Small intestine (tissue), 7 donors: ENCODE data around the gene GLRA3. TPM values are rescaled to one million over a fixed set of nuclear protein-coding genes. Genes with fewer than 3 reads are reported as not detected.
A peak's percentile ranks its signal among the peaks of the same experiment; 100 is the strongest.
"Not testable (repeated sequence)": the region's sequence is repeated elsewhere in the genome, so short reads cannot be mapped to it uniquely, and the experiment has no call there.

ENCODE experiments used
- DNase-seq, 2 donors: peaks; one replicate each; pipeline versions ENCODE4 v3.0.0 to v3.0.0-alpha.2; 2013
- FAIRE-seq: peaks from 2 replicates; lab custom pipeline; 2012; peaks lifted over from hg19 to GRCh38; lab: Jason Lieb, UNC
- H3K27ac ChIP-seq, 3 donors: one replicate each; pipeline ENCODE4 v1.5.1; 2013; ENCODE audit warnings: low read length in 2 of 3, mild to moderate bottlenecking in 2 of 3, control low read depth in 1 of 3, inconsistent platforms in 1 of 3, low read depth in 1 of 3, moderate library complexity in 1 of 3
- H3K27me3 ChIP-seq, 3 donors: one replicate each; pipeline ENCODE4 v1.6.1; 2013; ENCODE audit warnings: low read length in 3 of 3, inconsistent platforms in 1 of 3; ENCODE audit not compliant: control insufficient read depth in 3 of 3, insufficient read depth in 3 of 3
- H3K36me3 ChIP-seq, 3 donors: one replicate each; pipeline ENCODE4 v1.6.1; 2013; ENCODE audit warnings: low read length in 3 of 3, inconsistent platforms in 1 of 3, low read depth in 1 of 3, mild to moderate bottlenecking in 1 of 3, moderate library complexity in 1 of 3; ENCODE audit not compliant: control insufficient read depth in 3 of 3, insufficient read depth in 2 of 3
- H3K4me1 ChIP-seq, 3 donors: one replicate each; pipeline ENCODE4 v1.6.1; 2013; ENCODE audit warnings: low read length in 2 of 3, inconsistent platforms in 1 of 3, low read depth in 1 of 3, mild to moderate bottlenecking in 1 of 3, moderate library complexity in 1 of 3; ENCODE audit not compliant: control insufficient read depth in 3 of 3, insufficient read depth in 2 of 3
- H3K4me3 ChIP-seq, 3 donors: one replicate each; pipeline ENCODE4 v1.5.1; 2013; ENCODE audit warnings: low read length in 3 of 3, control low read depth in 1 of 3, inconsistent platforms in 1 of 3, low read depth in 1 of 3, mild to moderate bottlenecking in 1 of 3, moderate library complexity in 1 of 3
- H3K9me3 ChIP-seq, 2 donors: one replicate each; pipeline ENCODE4 v1.6.1; 2013; ENCODE audit warnings: low read depth in 1 of 2, low read length in 1 of 2; ENCODE audit not compliant: control insufficient read depth in 2 of 2, insufficient read depth in 1 of 2
- WGBS, 3 donors: extraction: QIAGEN DNeasy Blood & Tissue Kit; methylation state at CpG; one replicate each; pipeline ENCODE4 v1.1.7; 2013; 5-methylcytosine and 5-hydroxymethylcytosine counted together
- polyA plus RNA-seq, 4 donors: library from polyadenylated mRNA; stranded (reverse) in 3 of 4; unstranded in 1 of 4; fragments of 200-250 nt in 3 of 4; fragments of 120-200 nt in 1 of 4; gene quantifications; one replicate each; pipeline versions ENCODE4 v1.2.1 to v1.2.3, GENCODE V29; 2013
- donor health status: healthy with polysubstance abuse.
- donor health status: control.
- donor health status: control.
- donor health status: Bipolar disorder and iron deficiency.
- donor health status: healthy.

GLRA3 gene
- polyA plus RNA-seq, 4 donors, result 0.04 to 0.28 TPM; not detected in 2

DNA sequence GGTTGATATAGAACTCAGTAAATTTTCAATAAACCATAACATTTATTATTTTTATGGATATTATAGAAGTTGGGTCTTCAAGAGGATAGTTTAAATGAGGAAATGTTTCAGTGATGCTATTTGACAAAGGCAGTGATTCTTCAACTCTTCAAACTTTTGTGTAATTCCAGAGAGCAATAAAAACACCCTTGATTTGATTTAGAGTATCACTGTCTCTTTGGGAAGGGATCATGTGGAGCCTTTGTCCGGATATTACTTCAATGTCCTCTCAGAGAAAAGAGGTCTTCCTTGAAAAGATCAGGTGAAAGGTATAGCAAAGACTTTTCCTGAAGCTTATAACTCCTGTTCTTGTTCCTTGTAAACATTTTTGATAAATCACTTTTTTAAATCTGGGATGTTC, 23.3 kb downstream of the GLRA3 start:
- Histone ChIP-seq H3K9me3 (no peaks in the 10 kb centered on the region), H3K36me3 (no peaks in the 10 kb centered on the region), H3K27me3 (no peaks in the 10 kb centered on the region), H3K27ac (no peak overlapping the region), H3K4me3 (no peak overlapping the region), H3K4me1 (no peaks in the 10 kb centered on the region)
- no peak for FAIRE-seq
- DNase-seq, result no peak
- 72 to 100% (median 91%) methylated on average over 1 of the region's 1 CpG for WGBS, 3 donors

DNA sequence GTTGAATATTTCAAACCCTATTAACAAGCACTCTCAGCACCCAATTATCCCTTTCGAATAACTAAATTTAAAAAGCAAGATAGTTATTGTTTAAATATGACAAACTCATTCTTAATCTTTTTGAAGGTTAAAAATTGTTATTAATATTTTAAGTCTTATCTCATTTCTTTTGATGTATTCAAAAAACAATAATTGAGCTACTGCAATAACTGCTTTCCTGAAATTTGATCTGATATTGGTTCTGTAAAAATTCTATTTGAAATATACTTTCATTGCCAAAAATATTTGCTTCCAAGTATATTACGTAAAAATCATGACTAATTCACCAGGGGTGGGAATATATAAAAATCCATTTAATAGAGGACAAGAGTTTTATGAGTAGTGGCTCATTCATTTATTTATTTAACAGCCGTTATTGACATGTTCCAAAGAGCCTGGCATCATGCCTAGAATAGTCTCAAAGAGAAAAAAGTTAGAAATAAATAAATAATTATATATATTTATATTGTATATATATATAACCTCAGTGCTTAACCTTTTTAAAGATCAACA, 34.4 kb downstream of the GLRA3 start:
- no peaks in the 10 kb centered on the region for H3K4me1 ChIP-seq
- DNase-seq, result no peak
- H3K27me3 ChIP-seq, result no peaks in the 10 kb centered on the region
- H3K4me3 ChIP-seq, result no peak overlapping the region
- no peaks in the 10 kb centered on the region for H3K9me3 ChIP-seq
- WGBS, 3 donors, result 37 to 51% (median 39%) methylated on average over 3 of the region's 3 CpGs
- no peaks in the 10 kb centered on the region for H3K36me3 ChIP-seq
- no peak for FAIRE-seq
- no peak overlapping the region for H3K27ac ChIP-seq

DNA sequence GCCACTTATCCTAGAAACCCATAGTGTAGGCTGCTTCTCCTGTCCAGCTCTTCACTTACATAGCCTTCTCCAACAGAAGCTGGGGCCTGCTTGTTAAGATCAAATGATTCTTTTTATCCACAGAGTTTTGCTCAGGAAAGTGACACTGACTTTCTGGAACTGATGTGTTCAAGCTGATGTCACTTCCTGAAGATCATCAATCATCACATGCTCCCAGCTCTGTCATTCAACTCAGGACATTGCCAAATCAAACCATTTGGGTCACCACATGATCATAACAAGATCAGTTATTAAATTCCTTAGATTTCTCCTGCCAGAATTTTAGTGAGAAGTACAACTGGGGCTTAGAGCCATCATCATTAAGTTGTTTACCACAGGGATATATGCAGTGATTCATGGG, 39.4 kb downstream of the GLRA3 start:
- FAIRE-seq, result no peak
- H3K4me1 ChIP-seq, result no peaks in the 10 kb centered on the region
- no peaks in the 10 kb centered on the region for H3K27me3 ChIP-seq
- no peaks in the 10 kb centered on the region for H3K9me3 ChIP-seq
- no peak overlapping the region for H3K4me3 ChIP-seq
- H3K36me3 ChIP-seq, result no peaks in the 10 kb centered on the region
- H3K27ac ChIP-seq, result no peak overlapping the region
- no peak for DNase-seq

DNA sequence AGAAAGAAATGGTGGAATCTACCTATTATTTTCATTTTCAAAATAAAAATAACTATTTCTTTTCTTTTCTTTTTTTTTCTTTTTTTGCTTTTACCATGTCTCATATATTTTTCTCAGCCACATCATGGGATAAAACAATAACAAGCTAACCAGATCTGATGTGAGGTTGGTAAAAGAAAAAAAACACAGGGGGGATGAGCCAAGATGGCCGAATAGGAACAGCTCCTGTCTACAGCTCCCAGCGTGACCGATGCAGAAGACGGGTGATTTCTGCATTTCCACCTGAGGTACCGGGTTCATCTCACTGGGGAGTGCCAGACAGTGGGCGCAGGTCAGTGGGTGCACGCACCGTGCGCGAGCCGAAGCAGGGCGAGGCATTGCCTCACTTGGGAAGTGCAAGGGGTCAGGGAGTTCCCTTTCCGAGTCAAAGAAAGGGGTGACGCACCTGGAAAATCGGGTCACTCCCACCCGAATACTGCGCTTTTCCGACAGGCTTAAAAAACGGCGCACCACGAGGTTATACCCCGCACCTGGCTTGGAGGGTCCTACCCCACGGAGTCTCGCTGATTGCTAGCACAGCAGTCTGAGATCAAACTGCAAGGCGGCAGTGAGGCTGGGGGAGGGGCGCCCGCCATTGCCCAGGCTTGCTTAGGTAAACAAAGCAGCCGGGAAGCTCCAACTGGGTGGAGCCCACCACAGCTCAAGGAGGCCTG, 50.6 kb downstream of the GLRA3 start:
- H3K36me3 ChIP-seq, H3K9me3 ChIP-seq, DNase-seq, H3K27me3 ChIP-seq, H3K4me1 ChIP-seq, FAIRE-seq, H3K27ac ChIP-seq, H3K4me3 ChIP-seq: not testable (repeated sequence)
- WGBS, 3 donors, result 88 to 93% (median 88%) methylated on average over 17 to 25 of the region's 28 CpGs

DNA sequence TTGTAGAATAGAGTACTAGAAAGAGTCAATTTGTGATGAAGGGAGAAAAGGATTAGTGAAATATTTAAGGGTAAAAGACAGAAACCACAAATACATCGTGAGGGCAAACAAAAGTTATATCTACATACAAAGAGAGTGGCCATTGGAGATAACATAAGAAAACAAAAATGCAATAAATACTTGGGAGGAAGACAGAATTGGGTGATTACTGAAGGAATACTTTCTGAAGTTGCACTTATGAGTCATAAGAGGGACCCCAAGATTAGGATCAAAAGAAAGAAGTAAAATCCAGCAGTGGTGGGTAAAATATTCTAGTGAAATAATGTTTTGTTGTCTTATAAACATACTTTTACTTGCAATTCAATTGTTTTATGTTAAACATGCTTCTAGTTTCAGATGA, 53.7 kb downstream of the GLRA3 start:
- FAIRE-seq (no peak), DNase-seq (no peak)
- Histone ChIP-seq H3K27ac (no peak overlapping the region), H3K4me1 (no peaks in the 10 kb centered on the region), H3K27me3 (no peaks in the 10 kb centered on the region), H3K9me3 (no peaks in the 10 kb centered on the region), H3K4me3 (no peak overlapping the region), H3K36me3 (no peaks in the 10 kb centered on the region)
- 3 to 33% (median 9%) methylated on average over 1 of the region's 1 CpG for WGBS, 3 donors

DNA sequence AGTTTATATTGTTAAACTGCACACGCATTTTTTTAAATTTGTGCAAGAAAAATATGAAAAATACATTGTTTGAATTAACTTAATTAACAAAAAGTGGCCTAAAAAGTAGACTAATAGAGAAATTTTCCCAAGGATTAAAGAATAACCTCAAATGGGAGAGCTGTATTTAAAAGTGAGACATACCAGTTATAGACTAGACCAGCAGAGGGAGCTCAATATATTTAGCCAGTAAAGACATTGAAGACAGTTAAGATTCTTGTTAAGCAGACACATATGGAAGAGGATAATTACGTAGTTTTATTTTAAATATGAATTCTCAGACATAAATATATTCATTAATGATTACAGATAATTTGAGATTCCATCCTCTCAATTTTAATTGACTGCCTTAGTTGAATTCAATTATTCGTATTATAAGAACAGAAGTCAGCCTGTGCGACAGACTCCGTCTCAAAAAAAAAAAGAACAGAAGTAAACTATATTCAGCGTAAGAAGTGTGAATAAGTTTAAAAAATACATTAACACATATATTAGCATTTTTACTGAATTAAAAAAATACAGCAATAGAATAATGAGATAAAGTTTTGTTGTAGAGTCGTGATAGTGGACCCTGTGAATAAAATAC, 64.8 kb downstream of the GLRA3 start:
- no peaks in the 10 kb centered on the region for H3K27me3 ChIP-seq
- no peaks in the 10 kb centered on the region for H3K36me3 ChIP-seq
- no peak overlapping the region for H3K4me3 ChIP-seq
- DNase-seq (peak; percentile 30), FAIRE-seq (peak; percentile 55)
- no peaks in the 10 kb centered on the region for H3K4me1 ChIP-seq
- 45 to 50% (median 46%) methylated on average over 7 of the region's 7 CpGs for WGBS, 3 donors
- no peaks in the 10 kb centered on the region for H3K9me3 ChIP-seq
- no peak overlapping the region for H3K27ac ChIP-seq

DNA sequence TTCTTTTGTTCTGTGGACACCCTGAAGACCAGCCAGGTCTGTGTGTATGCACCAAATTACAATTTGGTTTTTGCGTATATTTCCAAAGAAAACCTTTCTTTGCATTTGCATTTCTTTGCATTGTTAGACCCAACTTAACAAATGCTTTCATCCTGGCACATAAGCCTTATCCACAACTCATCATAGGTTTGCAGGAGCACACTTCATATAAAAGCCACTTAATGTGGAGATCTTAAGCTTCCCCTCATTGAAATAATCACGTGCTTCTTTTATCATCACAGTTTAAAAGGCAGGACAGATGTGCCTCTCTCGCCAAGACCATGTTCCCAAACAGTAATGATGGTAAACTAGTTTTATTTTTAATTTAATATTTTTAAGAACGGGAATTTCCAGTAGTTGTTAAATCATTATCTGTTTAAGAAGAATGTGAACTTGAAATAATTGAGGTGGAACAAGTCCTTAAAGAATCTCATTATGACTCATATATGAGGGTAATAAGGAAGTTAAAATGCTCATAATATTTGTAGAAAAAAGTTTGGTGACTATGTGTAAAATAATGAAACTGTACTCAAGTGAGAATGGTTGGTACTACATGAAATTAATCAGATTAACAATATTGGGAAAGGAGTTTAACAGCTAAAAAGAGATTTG, 65.5 kb downstream of the GLRA3 start:
- no peak for FAIRE-seq
- no peaks in the 10 kb centered on the region for H3K9me3 ChIP-seq
- WGBS, 3 donors, result 36 to 61% (median 44%) methylated on average over 4 of the region's 4 CpGs
- H3K36me3 ChIP-seq, result no peaks in the 10 kb centered on the region
- no peaks in the 10 kb centered on the region for H3K27me3 ChIP-seq
- H3K4me1 ChIP-seq, result no peaks in the 10 kb centered on the region
- no peak overlapping the region for H3K4me3 ChIP-seq
- DNase-seq, result no peak
- no peak overlapping the region for H3K27ac ChIP-seq

DNA sequence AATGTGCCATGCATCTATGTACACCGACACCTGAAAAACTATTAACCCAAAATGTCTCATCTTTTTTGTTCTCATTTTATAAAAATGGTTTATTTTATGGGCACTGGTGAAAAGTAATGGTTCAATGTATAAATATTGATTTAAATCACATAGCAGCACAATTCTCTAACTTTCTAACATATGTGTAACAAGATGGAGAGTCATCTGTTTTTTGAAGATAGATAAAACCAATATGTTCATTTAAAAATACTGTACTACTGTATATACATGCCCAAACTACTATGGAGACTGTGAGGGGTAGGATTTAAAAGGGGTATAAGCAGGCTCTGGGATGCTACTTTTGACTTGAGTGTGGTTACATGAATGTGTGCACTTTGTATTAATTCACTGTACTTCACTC, 67.6 kb downstream of the GLRA3 start:
- Histone ChIP-seq H3K9me3 (no peaks in the 10 kb centered on the region), H3K27ac (no peak overlapping the region), H3K27me3 (no peaks in the 10 kb centered on the region), H3K36me3 (no peaks in the 10 kb centered on the region), H3K4me1 (no peaks in the 10 kb centered on the region), H3K4me3 (no peak overlapping the region)
- no peak for FAIRE-seq
- 77 to 92% (median 86%) methylated on average over 1 of the region's 1 CpG for WGBS, 3 donors
- no peak for DNase-seq
